A673 (cell line): Measurements from ENCODE around the gene CNPY4. TPM values are rescaled to one million over a fixed set of nuclear protein-coding genes. Genes with fewer than 3 reads are reported as not detected.

Source experiments
- BruUV-seq: library from RNA; stranded (reverse); fragments of 400-500 nt; replicated peaks from 2 replicates; lab custom pipeline; 2021; lab: Mats Ljungman, UMichigan
- CTCF ChIA-PET: fragments of 300-600 bp; sonication (Branson Sonifier 250); formaldehyde crosslinking; loops from one replicate; lab custom pipeline; 2022; ENCODE audit warnings: antibody characterized with exemption; lab: Charles Lee
- POLR2A ChIA-PET: fragments of 300-600 bp; sonication (Branson Sonifier 250); formaldehyde crosslinking; loops from one replicate; lab custom pipeline; 2022; ENCODE audit warnings: antibody characterized with exemption; ENCODE audit not compliant: low non-redundant PET; lab: Charles Lee
- DNase-seq: peaks from one replicate; pipeline ENCODE4 v3.0.0-alpha.2; 2015; ENCODE audit warnings: low spot score
- H3K27ac ChIP-seq: fragments of 200-600 bp; sonication (generic); 2 replicates; pipeline ENCODE4 v1.5.1; 2016; ENCODE audit warnings: mixed run types, low read depth, mild to moderate bottlenecking, mixed read lengths, antibody characterized with exemption, low read length; ENCODE audit not compliant: poor library complexity, severe bottlenecking
- H3K27me3 ChIP-seq: fragments of 200-600 bp; sonication (generic); replicated peaks from 2 replicates; pipeline ENCODE4 v1.6.1; 2017; ENCODE audit warnings: mixed run types, low read depth, mild to moderate bottlenecking, mixed read lengths, antibody characterized with exemption, low read length; ENCODE audit not compliant: insufficient read depth, poor library complexity
- H3K36me3 ChIP-seq: fragments of 200-600 bp; sonication (generic); 2 replicates; pipeline ENCODE4 v1.6.1; 2016; ENCODE audit warnings: mixed run types, mild to moderate bottlenecking, mixed read lengths, antibody characterized with exemption, low read length; ENCODE audit not compliant: insufficient read depth, poor library complexity, severe bottlenecking
- H3K4me1 ChIP-seq: fragments of 200-600 bp; sonication (generic); 2 replicates; pipeline ENCODE4 v1.6.1; 2017; ENCODE audit warnings: mixed run types, mild to moderate bottlenecking, mixed read lengths, antibody characterized with exemption, low read length; ENCODE audit not compliant: insufficient read depth, poor library complexity, severe bottlenecking
- H3K4me3 ChIP-seq: fragments of 200-600 bp; sonication (generic); 2 replicates; pipeline ENCODE4 v1.5.1; 2016; ENCODE audit warnings: low read depth, mixed run types, mild to moderate bottlenecking, mixed read lengths, low read length; ENCODE audit not compliant: poor library complexity, severe bottlenecking
- H3K9me3 ChIP-seq: fragments of 200-600 bp; sonication (generic); 2 replicates; pipeline ENCODE4 v1.6.1; 2016; ENCODE audit warnings: mixed run types, low read depth, mild to moderate bottlenecking, mixed read lengths, antibody characterized with exemption, low read length; ENCODE audit not compliant: poor library complexity, severe bottlenecking
- EZH2 ChIP-seq: fragments of 200-600 bp; sonication (generic); IDR thresholded peaks from 2 replicates; pipeline ENCODE4 v1.6.1; 2017; ENCODE audit warnings: borderline replicate concordance, low read depth, mild to moderate bottlenecking, mixed read lengths, antibody characterized with exemption, low read length; ENCODE audit not compliant: poor library complexity, severe bottlenecking
- intact Hi-C: fragments of 100-400 bp; cut with micrococcal nuclease; formaldehyde crosslinking; loops from one replicate; pipeline ENCODE4 v1.10.0; 2022; ENCODE audit not compliant: unreplicated experiment
- total RNA-seq: library from RNA; stranded (reverse); gene quantifications from 2 replicates; pipeline ENCODE4 v1.2.3, GENCODE V29; 2021
- TF ChIP-seq, protein P1 (sequence below): fragments of 300-800, 200-600 bp; sonication (generic); conservative IDR thresholded peaks from 2 replicates; pipeline ENCODE4 v1.5.1; 2017; ENCODE audit warnings: low read depth, mild to moderate bottlenecking, antibody characterized with exemption, low read length, moderate library complexity, mixed read lengths

Gene CNPY4
- total RNA-seq, 1 experiment from 2014 or later, result 20.2 TPM

- BruUV-seq, result no TSS peak
Observed at GRCh38 chr7:100154651-100155491, 35.4 kb downstream of the CNPY4 start.

DNA sequence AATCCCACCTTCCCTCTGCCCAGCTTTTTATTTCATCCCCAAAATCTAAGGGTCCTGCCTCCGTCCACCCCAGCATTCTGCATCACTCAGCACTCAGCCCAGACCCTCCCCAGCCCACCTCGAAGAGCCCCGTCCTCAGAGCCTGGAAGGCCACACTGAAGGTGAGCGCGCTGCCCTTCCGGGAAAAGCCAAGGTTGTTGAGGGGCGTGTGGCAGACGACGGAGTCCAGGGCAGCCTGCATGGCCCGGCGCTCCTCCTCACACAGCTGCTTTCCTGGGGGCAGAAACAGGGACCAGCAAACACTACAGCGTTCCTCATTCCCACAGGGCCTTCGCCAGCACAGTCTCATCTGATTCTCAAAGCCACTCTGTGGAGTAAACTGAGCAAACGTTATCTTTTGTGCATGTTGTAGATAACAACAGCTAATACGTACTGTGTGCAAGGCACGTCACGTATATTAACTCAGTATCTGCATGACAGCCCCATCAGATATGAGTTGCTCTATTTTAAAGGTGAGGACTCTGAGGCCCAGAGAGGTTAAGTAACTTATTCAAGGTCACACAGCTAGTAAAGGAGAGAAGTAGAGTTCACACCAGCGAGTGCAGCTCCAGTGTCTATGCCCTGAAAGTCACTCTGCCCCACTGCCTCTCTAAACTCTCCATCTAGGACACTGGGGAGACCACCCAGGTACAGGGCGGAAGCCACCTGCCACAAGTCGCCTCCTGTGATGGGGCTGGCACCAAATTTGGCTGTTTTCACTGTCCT lies 36.3 kb downstream of the CNPY4 start:
- POLR2A ChIA-PET, result interaction anchor here (0.5 kb wide), 1 partner anchor 9 kb away, joined by 9 read pairs; no protein-coding TSS in a partner anchor
- intact Hi-C loops, result no loop called here
- Histone ChIP-seq H3K4me1 (peaks cover 20% of the 10 kb centered on the region), H3K9me3 (no peaks in the 10 kb centered on the region), H3K27me3 (no peaks in the 10 kb centered on the region), H3K4me3 (no peak overlapping the region), H3K36me3 (peaks cover 25% of the 10 kb centered on the region), H3K27ac (no peak overlapping the region)
- TF ChIP-seq EZH2, result no peak
- TF ChIP-seq, protein P1, sequence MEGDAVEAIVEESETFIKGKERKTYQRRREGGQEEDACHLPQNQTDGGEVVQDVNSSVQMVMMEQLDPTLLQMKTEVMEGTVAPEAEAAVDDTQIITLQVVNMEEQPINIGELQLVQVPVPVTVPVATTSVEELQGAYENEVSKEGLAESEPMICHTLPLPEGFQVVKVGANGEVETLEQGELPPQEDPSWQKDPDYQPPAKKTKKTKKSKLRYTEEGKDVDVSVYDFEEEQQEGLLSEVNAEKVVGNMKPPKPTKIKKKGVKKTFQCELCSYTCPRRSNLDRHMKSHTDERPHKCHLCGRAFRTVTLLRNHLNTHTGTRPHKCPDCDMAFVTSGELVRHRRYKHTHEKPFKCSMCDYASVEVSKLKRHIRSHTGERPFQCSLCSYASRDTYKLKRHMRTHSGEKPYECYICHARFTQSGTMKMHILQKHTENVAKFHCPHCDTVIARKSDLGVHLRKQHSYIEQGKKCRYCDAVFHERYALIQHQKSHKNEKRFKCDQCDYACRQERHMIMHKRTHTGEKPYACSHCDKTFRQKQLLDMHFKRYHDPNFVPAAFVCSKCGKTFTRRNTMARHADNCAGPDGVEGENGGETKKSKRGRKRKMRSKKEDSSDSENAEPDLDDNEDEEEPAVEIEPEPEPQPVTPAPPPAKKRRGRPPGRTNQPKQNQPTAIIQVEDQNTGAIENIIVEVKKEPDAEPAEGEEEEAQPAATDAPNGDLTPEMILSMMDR, result no peak
- DNase-seq, result no peak
- CTCF ChIA-PET, result no interaction called here
- no TSS peak for BruUV-seq

More at GRCh38 chr7:100154651-100155491, 35.4 kb downstream of the CNPY4 start:
- no peak overlapping the region for H3K27ac ChIP-seq
- no peaks in the 10 kb centered on the region for H3K9me3 ChIP-seq
- peaks cover 25% of the 10 kb centered on the region for H3K36me3 ChIP-seq
- TF ChIP-seq, protein P1, result no peak
- no peak for TF ChIP-seq EZH2
- H3K4me3 ChIP-seq, result no peak overlapping the region
- peaks cover 23% of the 10 kb centered on the region for H3K4me1 ChIP-seq
- intact Hi-C loops, result no loop called here
- ChIA-PET CTCF (interaction anchor here (0.6 kb wide), 1 partner anchor 23 kb away, joined by 3 read pairs; no protein-coding TSS in a partner anchor), POLR2A (no interaction called here)
- DNase-seq, result no peak
- no peaks in the 10 kb centered on the region for H3K27me3 ChIP-seq

DNA sequence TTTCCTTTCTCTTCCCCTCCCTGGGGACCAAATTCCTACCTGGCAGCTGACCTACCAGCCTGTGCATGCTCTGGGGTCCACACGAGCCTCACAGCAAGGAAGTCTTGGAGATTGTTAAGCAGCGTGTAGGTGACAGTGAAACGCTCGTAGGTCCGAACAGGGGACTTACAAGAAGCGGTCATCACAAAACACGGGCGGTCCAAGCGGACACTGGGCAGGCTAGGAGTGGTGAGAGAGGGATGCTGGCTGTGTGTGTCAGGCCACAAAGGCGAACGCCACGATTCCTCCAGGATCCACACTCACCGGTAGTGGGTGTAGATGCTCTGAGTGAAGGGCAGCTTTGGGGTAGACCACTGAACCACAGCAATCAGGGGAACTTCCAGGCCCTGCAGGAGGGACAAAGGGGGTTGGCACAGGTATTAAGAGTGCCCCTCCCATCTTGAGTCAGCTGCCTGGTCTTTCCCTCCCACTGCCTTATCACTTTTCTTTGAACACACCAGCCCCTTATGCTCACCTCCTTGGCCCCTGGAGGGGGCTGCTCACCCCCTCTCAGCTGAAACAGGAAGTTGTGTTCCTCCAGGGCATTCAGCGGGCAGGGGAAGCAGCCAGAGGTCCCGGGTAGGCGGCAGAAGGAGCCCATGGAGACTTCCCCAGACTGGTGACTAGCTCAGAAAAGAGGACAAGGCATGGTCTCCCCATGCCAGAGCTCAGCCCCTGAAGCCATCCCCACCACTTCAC lies 37.1 kb downstream of the CNPY4 start:
- Histone ChIP-seq H3K9me3 (no peaks in the 10 kb centered on the region), H3K36me3 (peaks cover 25% of the 10 kb centered on the region), H3K27me3 (no peaks in the 10 kb centered on the region), H3K27ac (no peak overlapping the region), H3K4me3 (peak overlapping the region; percentile 89), H3K4me1 (peaks cover 20% of the 10 kb centered on the region)
- intact Hi-C loops, result no loop called here
- CTCF ChIA-PET, result no interaction called here
- no peak for TF ChIP-seq EZH2
- TF ChIP-seq, protein P1, result no peak
- no peak for DNase-seq
- POLR2A ChIA-PET, result no interaction called here
- no TSS peak for BruUV-seq
